Osteocyte (in vitro differentiated cells): ENCODE measurements around the gene PRSS12. TPM values are rescaled to one million over a fixed set of nuclear protein-coding genes. Genes with fewer than 3 reads are reported as not detected.

ENCODE experiments used
- DNase-seq: peaks from one replicate; pipeline ENCODE4 v3.0.0; 2021; ENCODE audit warnings: mixed read lengths; ENCODE audit not compliant: unreplicated experiment; ENCODE audit errors: extremely low spot score
- H3K27ac Mint-ChIP-seq: one replicate; pipeline ENCODE4 v1.8.0; 2021; ENCODE audit warnings: mild to moderate bottlenecking, mixed read lengths; ENCODE audit not compliant: unreplicated experiment
- H3K27me3 Mint-ChIP-seq: one replicate; pipeline ENCODE4 v1.8.0; 2021; ENCODE audit warnings: mixed read lengths; ENCODE audit not compliant: unreplicated experiment
- H3K36me3 Mint-ChIP-seq: one replicate; pipeline ENCODE4 v1.8.0; 2021; ENCODE audit warnings: mixed read lengths; ENCODE audit not compliant: unreplicated experiment
- H3K4me1 Mint-ChIP-seq: one replicate; pipeline ENCODE4 v1.8.0; 2021; ENCODE audit warnings: mixed read lengths; ENCODE audit not compliant: unreplicated experiment
- H3K4me3 Mint-ChIP-seq: one replicate; pipeline ENCODE4 v1.8.0; 2021; ENCODE audit warnings: mild to moderate bottlenecking, moderate library complexity, mixed read lengths; ENCODE audit not compliant: unreplicated experiment
- H3K9me3 Mint-ChIP-seq: one replicate; pipeline ENCODE4 v1.8.0; 2021; ENCODE audit warnings: mixed read lengths; ENCODE audit not compliant: unreplicated experiment
- CTCF ChIP-seq: fragments of 200-600 bp; sonication (generic); IDR thresholded peaks from 2 replicates; pipeline ENCODE4 v1.5.0; 2021; ENCODE audit warnings: antibody characterized with exemption, mild to moderate bottlenecking, moderate library complexity
- total RNA-seq: library from RNA; stranded (reverse); gene quantifications from 2 replicates; pipeline ENCODE4 v1.2.1, GENCODE V29; 2021

The PRSS12 gene
- total RNA-seq, 1 donor from 2014 or later, result 15.3 TPM

DNA sequence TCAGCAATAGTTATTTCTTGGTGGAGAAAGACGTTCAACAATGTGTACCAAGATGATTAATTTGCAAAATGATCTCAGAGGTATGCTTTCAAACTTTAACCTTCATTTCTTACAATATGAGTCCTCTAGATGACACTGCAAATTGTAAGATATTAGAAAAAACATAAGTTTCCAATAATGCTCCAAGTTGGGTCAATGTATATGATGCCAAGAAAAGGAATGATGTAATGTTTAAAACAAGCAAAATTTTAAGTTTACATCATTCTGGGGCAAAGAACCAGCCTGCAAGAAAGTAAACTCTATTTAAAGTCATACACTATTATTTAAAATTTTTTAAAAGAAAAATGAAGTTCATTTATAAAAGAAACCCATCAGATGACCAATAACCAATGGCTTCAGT is 56.1 kb downstream of the PRSS12 start:
- H3K4me3 Mint-ChIP-seq, result no peak overlapping the region
- no peak for TF ChIP-seq CTCF
- H3K4me1 Mint-ChIP-seq, result no peaks in the 10 kb centered on the region
- H3K36me3 Mint-ChIP-seq, result peaks cover 3% of the 10 kb centered on the region
- no peaks in the 10 kb centered on the region for H3K27me3 Mint-ChIP-seq
- H3K9me3 Mint-ChIP-seq, result no peaks in the 10 kb centered on the region
- DNase-seq, result no peak
- H3K27ac Mint-ChIP-seq, result no peak overlapping the region

GRCh38 chr4:118290951-118291350 is 61.9 kb downstream of the PRSS12 start:
- no peak for TF ChIP-seq CTCF
- Mint-ChIP-seq H3K9me3 (no peaks in the 10 kb centered on the region), H3K27me3 (no peaks in the 10 kb centered on the region), H3K4me1 (peaks cover 46% of the 10 kb centered on the region), H3K4me3 (no peak overlapping the region), H3K27ac (no peak overlapping the region), H3K36me3 (peaks cover 1% of the 10 kb centered on the region)
- DNase-seq, result no peak

GRCh38 chr4:118289794-118290193 is 63.0 kb downstream of the PRSS12 start:
- peaks cover 46% of the 10 kb centered on the region for H3K4me1 Mint-ChIP-seq
- no peak overlapping the region for H3K4me3 Mint-ChIP-seq
- no peaks in the 10 kb centered on the region for H3K27me3 Mint-ChIP-seq
- H3K36me3 Mint-ChIP-seq, result peaks cover 1% of the 10 kb centered on the region
- no peak for DNase-seq
- H3K27ac Mint-ChIP-seq, result peak overlapping the region; percentile 61
- TF ChIP-seq CTCF, result no peak
- H3K9me3 Mint-ChIP-seq, result no peaks in the 10 kb centered on the region

- Mint-ChIP-seq H3K27ac (peak overlapping the region; percentile 66), H3K36me3 (no peaks in the 10 kb centered on the region), H3K4me3 (no peak overlapping the region), H3K4me1 (peaks cover 46% of the 10 kb centered on the region), H3K27me3 (no peaks in the 10 kb centered on the region), H3K9me3 (no peaks in the 10 kb centered on the region)
- DNase-seq, result no peak
- TF ChIP-seq CTCF, result no peak
Measured at GRCh38 chr4:118287711-118288451, 64.9 kb downstream of the PRSS12 start.

DNA sequence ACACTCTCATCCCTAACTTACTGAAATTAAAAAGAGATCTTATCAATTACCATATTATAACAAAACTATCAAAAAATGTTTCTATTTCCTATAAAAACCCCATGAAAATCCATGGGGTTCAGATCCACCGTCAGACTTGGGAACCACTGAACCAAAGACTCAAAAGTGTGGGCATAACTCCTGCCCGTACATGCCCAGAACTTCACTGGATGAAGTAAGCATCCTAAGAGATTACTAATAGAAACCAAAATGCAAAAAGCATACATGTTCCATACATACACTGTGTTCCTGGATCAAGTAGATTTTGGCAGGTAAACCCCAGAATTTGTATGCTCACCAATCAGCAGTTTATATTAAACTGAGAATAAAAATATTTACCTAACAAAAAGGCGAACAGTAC is 66.1 kb downstream of the PRSS12 start:
- no peak for TF ChIP-seq CTCF
- Mint-ChIP-seq H3K4me3 (no peak overlapping the region), H3K27me3 (no peaks in the 10 kb centered on the region), H3K27ac (no peak overlapping the region), H3K36me3 (peaks cover 2% of the 10 kb centered on the region), H3K9me3 (no peaks in the 10 kb centered on the region), H3K4me1 (peaks cover 52% of the 10 kb centered on the region)
- no peak for DNase-seq
